K562 treated with DMSO at 1 percent for 12 hours (cell line): Measurements from ENCODE around the gene IGLON5. TPM values are rescaled to one million over a fixed set of nuclear protein-coding genes. Genes with fewer than 3 reads are reported as not detected.

ENCODE experiments used
- total RNA-seq: library from RNA; unstranded; fragments of 300-600 nt; gene quantifications from 2 replicates; pipeline ENCODE4 v1.2.3, GENCODE V29; 2022; ENCODE audit not compliant: insufficient read depth

Gene IGLON5
- total RNA-seq, result not detected in 2 replicates

DNA sequence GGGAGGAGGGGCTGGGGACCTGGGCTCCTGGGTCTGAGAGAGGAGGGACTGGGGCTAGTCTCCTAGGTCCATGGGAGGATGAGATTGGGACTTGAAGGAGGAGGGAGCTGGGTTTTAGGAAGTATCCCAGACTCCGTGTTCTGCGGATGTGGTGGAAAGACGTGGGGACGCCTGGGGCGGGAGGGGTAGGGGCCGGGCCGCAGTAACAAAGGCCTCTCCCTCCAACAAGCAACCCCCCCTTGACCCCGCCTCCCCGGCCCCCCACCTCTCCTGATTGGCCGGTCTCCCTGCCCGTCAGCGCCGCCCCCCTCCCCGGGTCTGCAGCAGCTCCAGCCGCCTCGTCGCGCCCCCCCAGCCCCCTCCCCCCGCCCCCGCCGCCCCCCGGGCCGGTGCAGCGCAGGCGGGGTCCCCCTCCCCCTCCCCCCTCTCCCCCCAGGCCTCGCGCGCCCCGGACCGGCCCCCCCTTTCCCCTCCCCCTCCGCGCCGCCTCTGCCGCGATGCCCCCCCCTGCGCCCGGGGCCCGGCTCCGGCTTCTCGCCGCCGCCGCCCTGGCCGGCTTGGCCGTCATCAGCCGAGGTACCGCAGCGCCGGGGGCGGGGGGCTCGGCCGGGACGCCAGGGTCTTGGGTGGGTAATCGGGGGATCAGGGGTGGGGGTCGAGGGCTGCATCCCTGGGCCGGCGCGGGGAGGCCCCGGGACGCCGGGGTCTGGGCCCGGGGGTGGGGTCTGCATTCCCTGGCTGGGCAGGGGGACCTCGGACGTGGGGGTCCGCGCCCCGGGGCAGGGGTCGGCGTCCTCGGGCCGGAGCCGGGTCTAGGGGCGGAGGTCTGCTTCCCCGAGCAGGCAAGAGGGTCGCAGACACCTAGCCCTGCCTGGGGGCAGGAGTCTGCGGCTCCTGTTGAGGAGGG is at the start of gene IGLON5:
Gene IGLON5, plus strand, starts transcription at position 294 of the 907 bp plus-strand sequence. Its CDS starts 204 bp downstream, at position 498.

DNA sequence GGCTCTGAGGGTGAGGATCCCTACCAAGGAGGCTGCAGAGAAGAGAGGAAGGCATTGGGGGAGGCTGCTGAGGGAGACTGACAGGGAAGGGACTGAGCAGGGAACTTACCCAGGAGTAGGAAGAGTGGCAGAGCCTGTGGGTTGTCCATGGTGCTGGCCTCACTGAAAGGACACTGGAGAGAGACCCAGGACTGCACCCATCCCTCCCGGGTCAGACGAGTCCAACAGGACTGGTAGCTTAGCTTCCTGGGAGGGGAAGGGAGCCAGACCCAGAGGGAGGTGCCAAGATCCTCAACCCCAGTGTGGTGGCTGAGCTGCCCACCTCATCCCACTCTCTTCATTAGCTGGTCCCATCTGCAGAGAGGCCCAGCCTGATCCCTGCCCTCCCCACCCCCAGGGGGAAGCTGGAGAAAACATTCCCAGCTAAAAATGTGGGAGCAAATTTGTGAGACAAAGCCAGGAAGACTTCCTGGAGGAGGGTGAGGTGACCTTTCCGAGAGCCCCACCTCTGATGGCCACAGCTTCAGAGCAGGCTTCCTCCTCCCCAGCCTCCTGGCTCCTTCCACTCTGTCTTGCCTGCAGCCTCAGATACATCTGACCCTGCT is 30.6 kb downstream of the IGLON5 start, which contains the start of gene VSIG10L:
Gene VSIG10L, minus strand, starts transcription at position 164 of the 605 bp plus-strand sequence. Its CDS starts 15 bp downstream, at position 149.

DNA sequence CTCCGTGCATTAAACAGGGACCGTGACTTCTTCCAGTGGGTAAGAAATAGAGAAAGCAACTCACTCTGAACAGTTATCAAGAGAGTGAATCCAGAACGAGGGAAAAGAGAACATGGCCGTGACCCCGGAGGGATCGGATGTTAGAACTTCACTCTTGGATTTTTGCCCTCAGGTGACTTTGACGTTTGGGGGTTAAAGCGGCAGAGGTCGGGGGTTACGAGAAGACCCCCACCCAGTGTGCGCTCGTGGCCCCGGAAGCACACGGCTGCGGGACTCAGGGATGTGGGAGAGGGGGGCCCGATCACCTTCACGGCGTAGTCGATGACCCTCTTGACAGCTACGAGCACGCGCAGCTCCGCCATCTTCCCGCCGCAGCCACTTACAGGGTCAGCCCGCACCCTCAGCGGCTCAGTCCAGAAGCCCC is 54.5 kb downstream of the IGLON5 start, which contains the start of gene ETFB:
Gene ETFB, minus strand, starts transcription at position 424 of the 424 bp plus-strand sequence. Its CDS starts 62 bp downstream, at position 362.

DNA sequence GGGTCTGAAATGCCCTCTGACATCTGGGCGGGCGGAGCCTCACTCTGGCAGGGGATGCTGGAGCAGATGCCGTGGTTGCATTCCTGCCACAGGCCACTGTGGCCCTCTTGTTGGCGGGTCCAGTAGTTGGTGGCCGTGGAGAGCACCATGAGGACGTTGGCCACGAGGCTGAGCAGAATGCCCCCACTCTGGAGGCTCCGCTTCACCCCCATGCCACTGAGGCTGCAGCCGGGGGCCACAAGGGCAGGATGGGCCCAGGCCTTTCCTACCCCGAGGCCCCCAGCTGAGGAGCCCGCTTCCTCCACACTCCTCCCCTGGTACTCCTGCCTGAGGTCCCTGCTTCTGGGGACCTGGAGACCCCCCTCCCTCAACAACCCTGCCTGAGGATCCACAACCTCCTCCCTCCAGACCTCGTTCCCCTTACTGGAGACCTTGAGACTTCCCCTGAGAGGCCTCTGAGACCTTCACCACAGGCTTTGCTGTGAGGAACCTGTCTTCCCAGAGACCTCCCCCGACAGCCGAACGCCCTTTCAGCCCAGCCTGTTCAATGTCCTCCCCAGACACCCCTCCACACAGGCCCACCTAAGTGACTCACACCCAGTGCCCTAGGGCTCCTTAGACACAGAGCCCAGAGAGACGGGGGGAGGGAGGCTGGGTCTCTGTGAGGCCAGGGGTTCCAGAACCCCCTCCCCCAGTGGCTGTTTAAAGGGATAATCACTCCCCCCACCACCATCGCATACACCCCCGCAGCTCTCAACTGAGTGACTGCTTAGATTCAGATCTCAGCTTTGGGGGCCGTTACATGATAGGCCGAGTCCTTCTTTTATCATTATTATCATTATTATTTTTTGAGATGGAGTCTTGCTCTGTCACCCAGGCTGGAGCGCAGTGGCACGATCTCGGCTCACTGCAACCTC is 57.2 kb downstream of the IGLON5 start, which contains the start of gene CLDND2:
Gene CLDND2, minus strand, starts transcription at position 638 of the 917 bp plus-strand sequence. Its CDS starts 426 bp downstream, at position 212.

DNA sequence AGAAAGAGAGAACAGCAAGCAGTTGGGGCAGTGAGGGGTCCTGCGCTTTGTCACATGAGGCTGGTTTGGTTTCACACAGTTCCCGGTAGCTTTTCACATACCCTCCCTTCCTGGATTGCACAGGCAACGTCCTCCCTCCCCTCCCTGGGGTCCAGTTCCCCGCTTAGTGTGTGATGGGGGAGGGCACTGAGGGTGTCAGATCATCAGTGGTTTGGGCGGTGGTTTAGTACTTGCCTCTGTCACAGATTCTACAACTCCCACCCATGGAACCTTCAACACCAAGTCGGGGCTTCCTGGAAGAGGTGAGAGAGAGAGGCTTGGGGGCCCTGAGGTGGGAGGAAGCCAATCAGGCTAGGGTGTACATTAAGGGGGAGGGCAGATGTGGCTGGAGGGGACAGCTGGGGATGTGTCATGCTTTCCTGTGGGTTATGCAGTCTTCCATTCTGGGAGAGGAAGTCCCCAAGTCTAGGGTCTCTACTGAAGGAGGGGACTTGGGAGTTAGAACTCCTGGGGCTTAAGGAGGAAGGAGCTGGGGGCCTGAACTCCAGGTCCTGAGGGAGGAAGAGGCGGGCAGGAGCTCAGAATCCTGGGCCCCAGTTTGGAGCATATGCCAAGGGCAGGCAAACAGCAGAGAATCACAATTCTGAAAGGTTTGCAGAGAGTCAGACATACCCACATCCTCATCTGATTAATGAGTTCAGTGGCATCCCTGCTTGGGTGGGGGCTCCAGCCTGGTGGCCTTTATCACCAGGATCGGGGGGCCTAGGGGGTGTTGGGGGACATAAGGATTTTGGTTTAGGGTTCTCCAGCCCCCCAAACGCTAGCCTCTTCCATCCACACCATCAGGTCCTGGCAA is 61.4 kb downstream of the IGLON5 start, which contains the start of gene NKG7:
Gene NKG7, minus strand, starts transcription at position 6 of the 856 bp plus-strand sequence. CDS start 119 bp downstream, outside the sequence.

Other genes with a start within 250 kb of the IGLON5 start
- gene KLK13, start 246.6 kb upstream of the IGLON5 start, total RNA-seq, result 1.7 and 2.0 TPM in 2 replicates
- gene KLK14, start 228.8 kb upstream of the IGLON5 start, total RNA-seq, result not detected in 2 replicates
- 13.7 and 31.1 TPM in 2 replicates for gene CTU1, start 203.2 kb upstream of the IGLON5 start, total RNA-seq
- gene SIGLEC9, start 186.7 kb upstream of the IGLON5 start, total RNA-seq, result 0.69 TPM in 1 of 2 replicates, not detected in the other
- gene SIGLEC7, start 169.3 kb upstream of the IGLON5 start, total RNA-seq, result not detected in 2 replicates
- gene CD33, start 86.6 kb upstream of the IGLON5 start, total RNA-seq, result 69.7 and 75.9 TPM in 2 replicates
- not detected in 2 replicates for gene SIGLECL1, start 60.6 kb upstream of the IGLON5 start, total RNA-seq
- gene VSIG10L, start 30.5 kb downstream of the IGLON5 start, total RNA-seq, result 3.1 and 9.2 TPM in 2 replicates
- 205 and 275 TPM in 2 replicates for gene ETFB, start 54.7 kb downstream of the IGLON5 start, total RNA-seq
- gene CLDND2, start 57.4 kb downstream of the IGLON5 start, total RNA-seq, result not detected in 2 replicates
- gene NKG7, start 61.0 kb downstream of the IGLON5 start, total RNA-seq, result not detected in 2 replicates
- gene LIM2, start 76.3 kb downstream of the IGLON5 start, total RNA-seq, result not detected in 2 replicates
- gene C19orf84, start 78.9 kb downstream of the IGLON5 start, total RNA-seq, result 1.2 and 4.2 TPM in 2 replicates
- gene SIGLEC10, start 106.0 kb downstream of the IGLON5 start, total RNA-seq, result 0.77 TPM in 1 of 2 replicates, not detected in the other
- 0.26 and 0.70 TPM in 2 replicates for gene SIGLEC8, start 146.8 kb downstream of the IGLON5 start, total RNA-seq
- not detected in 2 replicates for gene CEACAM18, start 166.9 kb downstream of the IGLON5 start, total RNA-seq
- gene SIGLEC12, start 190.2 kb downstream of the IGLON5 start, total RNA-seq, result 1.2 and 1.4 TPM in 2 replicates
- 7.9 and 20.2 TPM in 2 replicates for gene SIGLEC6, start 220.0 kb downstream of the IGLON5 start, total RNA-seq